ENCODE results near the gene TEAD3. TPM values are rescaled to one million over a fixed set of nuclear protein-coding genes. Genes with fewer than 3 reads are reported as not detected.

Gene TEAD3
- total and polyA plus RNA-seq, 2 of the 4 experiments (the other 2 are of a cell fraction): 5.2 to 28.0 TPM

- no peak for TF ChIP-seq RCOR1 (IDR thresholded peaks at IDR 0.05; ENCODE audit: insufficient replicate concordance, low read length)
- no peak for TF ChIP-seq USF2 (IDR thresholded peaks at IDR 0.05; ENCODE audit: low read depth, low read length)
- no peak for TF ChIP-seq BHLHE40 (IDR thresholded peaks at IDR 0.05; ENCODE audit: low read depth, low read length)
These were observed 1.4 kb downstream of the TEAD3 start (continued) for GRCh38 chr6:35495258-35496035.

- Histone ChIP-seq H2BK5ac (ENCODE audit: low read depth, low read length, poor library complexity, severe bottlenecking) (peak overlapping the region; percentile 56), H3K4me3 (ENCODE audit: insufficient read depth, low read depth, low read length) (0 out of 2 replicates have a peak overlapping the region, but pooled peaks have one; percentile 3), H3K4ac (ENCODE audit: low read depth, low read length) (peak overlapping the region; percentile 79), H3K27ac (ENCODE audit: insufficient read depth, low read length) (peak overlapping the region; percentile 31), H2BK15ac (ENCODE audit: low read depth, low read length) (peak overlapping the region; percentile 0; the same call in 1 of the 3 replicates), H4K8ac (ENCODE audit: low read depth in 2 of 2, low read length in 2 of 2) (peak overlapping the region in 1 of 2 experiments; percentile 51; a peak in 3 of 4 replicates), H2BK120ac (ENCODE audit: low read depth, low read length) (peak overlapping the region; percentile 70), H3K56ac (ENCODE audit: extremely low read depth, insufficient read depth, low read length) (peak overlapping the region; percentile 42), H2BK20ac (ENCODE audit: low read depth, low read length) (no peak overlapping the region), H4K5ac (ENCODE audit: low read depth, low read length) (no peak overlapping the region), H3K36me3 (ENCODE audit: control insufficient read depth, insufficient read depth, low read length) (0 out of 2 replicates have a peak, but pooled peaks cover 5% of the 10 kb centered on the region), H3K23ac (ENCODE audit: low read depth, low read length) (peak overlapping the region; percentile 89), H2AK5ac (ENCODE audit: low read depth, low read length) (peak overlapping the region; percentile 89), H4K91ac (ENCODE audit: insufficient read depth, low read depth, low read length) (peak overlapping the region; percentile 63; the same call in 1 of the 2 replicates), H2AFZ (replicated peaks; ENCODE audit: low read length, poor library complexity) (peak overlapping the region; percentile 30), H3K4me2 (ENCODE audit: low read depth, low read length) (peak overlapping the region; percentile 66), H3K79me1 (ENCODE audit: low read depth in 1 of 2, low read length in 2 of 2) (peaks cover 16 to 79% of the 10 kb centered on the region in 2 experiments; a peak in 3 of 4 replicates), H4K20me1 (ENCODE audit: insufficient read depth, low read length) (peaks cover 34% of the 10 kb centered on the region), H3K27me3 (ENCODE audit: control insufficient read depth, insufficient read depth, low read length) (no peaks in the 10 kb centered on the region), H3K18ac (ENCODE audit: low read depth, low read length) (no peak overlapping the region), H3K9ac (ENCODE audit: low read depth, low read length) (peak overlapping the region; percentile 17), H3K9me3 (ENCODE audit: control insufficient read depth, insufficient read depth, low read length) (no peaks in the 10 kb centered on the region), H3K9me1 (ENCODE audit: insufficient read depth, low read length) (peaks cover 32% of the 10 kb centered on the region), H3K14ac (replicated peaks; ENCODE audit: low read depth, low read length) (peak overlapping the region; percentile 70), H2AK9ac (replicated peaks; ENCODE audit: low read depth, low read length, poor library complexity) (peak overlapping the region; percentile 84), H3K4me1 (ENCODE audit: control insufficient read depth, insufficient read depth, low read length) (peaks cover 59% of the 10 kb centered on the region)
- CTCF ChIA-PET: no interaction called here
- no TSS peak for BruUV-seq (replicated peaks)
- dilution Hi-C loops (cut with HindIII; ENCODE audit: low sequenced_read_pairs, unreplicated experiment): no loop called here
- WGBS, 2 experiments (ENCODE audit: extremely low coverage in 2 of 2, insufficient read length in 1 of 2): 0% methylated on average over 1 of the region's 4 CpGs; no CpG with 5 or more reads in 1 of the 2 experiments
- intact Hi-C loops (cut with micrococcal nuclease): loop anchor here (2.0 kb wide), 1 partner anchor 23 kb away; no protein-coding TSS in a partner anchor
- POLR2A ChIA-PET (ENCODE audit: unreplicated experiment): no interaction called here
- peak; percentile 44 for DNase-seq
- ATAC-seq (ENCODE audit: low read depth): no peak
- in situ Hi-C loops (cut with MboI; ENCODE audit: low sequenced_read_pairs): no loop called here
- no peak for TF ChIP-seq POLR2A (IDR thresholded peaks at IDR 0.05; ENCODE audit: low read depth, low read length)
- no peak for TF ChIP-seq MAFK (IDR thresholded peaks at IDR 0.05; ENCODE audit: low read depth, low read length)
- TF ChIP-seq CTCF (conservative IDR thresholded peaks at IDR 0.05; ENCODE audit: low read depth, low read length): no peak
- TF ChIP-seq MAZ (IDR thresholded peaks at IDR 0.05; ENCODE audit: borderline replicate concordance, low read depth, low read length): no peak
- TF ChIP-seq FOS (IDR thresholded peaks at IDR 0.05; ENCODE audit: low read depth, low read length): no peak
- TF ChIP-seq NFE2L2 (IDR thresholded peaks at IDR 0.05; ENCODE audit: low read depth, low read length): no peak
- TF ChIP-seq SMC3 (IDR thresholded peaks at IDR 0.05; ENCODE audit: low read depth, low read length): no peak
- no peak for TF ChIP-seq RAD21 (IDR thresholded peaks at IDR 0.05; ENCODE audit: low read length)
- no peak for TF ChIP-seq BHLHE40 (IDR thresholded peaks at IDR 0.05; ENCODE audit: low read depth, low read length)
- no peak for TF ChIP-seq RFX5 (IDR thresholded peaks at IDR 0.05; ENCODE audit: low read depth, low read length)
These were observed 2.7 kb downstream of the TEAD3 start for GRCh38 chr6:35494161-35494563.
